H1 (cell line): ENCODE measurements around the gene PRF1.

ENCODE experiments used
- BCL11A ChIP-seq, 2 experiments: IDR thresholded peaks; one replicate each; pipeline ENCODE4 v1.6.1; 2011; ENCODE audit warnings: low read depth in 2 of 2, low read length in 2 of 2, mild to moderate bottlenecking in 2 of 2
- EP300 ChIP-seq, 2 experiments: IDR thresholded peaks; 1 replicate in 1 of 2; 2 replicates in 1 of 2; pipeline ENCODE4 v1.6.1; 2011 to 2012; ENCODE audit warnings: low read depth in 2 of 2, low read length in 2 of 2, mild to moderate bottlenecking in 2 of 2, borderline replicate concordance in 1 of 2, inconsistent platforms in 1 of 2, moderate library complexity in 1 of 2
- EZH2 ChIP-seq: fragments of 200-600 bp; sonication (generic); IDR thresholded peaks from 2 replicates; pipeline ENCODE4 v1.7.1; 2012; ENCODE audit warnings: low read depth, mild to moderate bottlenecking, moderate library complexity, low read length, inconsistent platforms; ENCODE audit not compliant: severe bottlenecking
- JUN ChIP-seq: IDR thresholded peaks from 2 replicates; pipeline ENCODE4 v1.6.1; 2011; ENCODE audit warnings: low read depth, mild to moderate bottlenecking, improper control_type of control experiment, low read length
- MAFK ChIP-seq: IDR thresholded peaks from 2 replicates; pipeline ENCODE4 v1.6.1; 2012; ENCODE audit warnings: low read depth, mild to moderate bottlenecking, improper control_type of control experiment, low read length
- POLR2A ChIP-seq, 2 experiments: IDR thresholded peaks; 1 replicate in 1 of 2; 2 replicates in 1 of 2; pipeline ENCODE4 v1.6.1; 2011; ENCODE audit warnings: low read depth in 2 of 2, low read length in 2 of 2, mild to moderate bottlenecking in 2 of 2; ENCODE audit errors: control extremely low read depth in 1 of 2
- POLR2AphosphoS5 ChIP-seq: IDR thresholded peaks from 2 replicates; pipeline ENCODE4 v1.6.1; 2011; ENCODE audit warnings: low read depth, low read length
- SIN3A ChIP-seq, 2 experiments: IDR thresholded peaks in 1 of 2; conservative IDR thresholded peaks in 1 of 2; 2 replicates each; pipeline ENCODE4 v1.6.1; 2011 to 2012; ENCODE audit warnings: low read length in 2 of 2, improper control_type of control experiment in 1 of 2, low read depth in 1 of 2, mild to moderate bottlenecking in 1 of 2
- SP1 ChIP-seq: IDR thresholded peaks from 2 replicates; pipeline ENCODE4 v1.6.1; 2011; ENCODE audit warnings: low read depth, low read length
- TAF1 ChIP-seq: IDR thresholded peaks from 2 replicates; pipeline ENCODE4 v1.6.1; 2011; ENCODE audit warnings: mild to moderate bottlenecking, low read depth, low read length
- YY1 ChIP-seq: IDR thresholded peaks from 2 replicates; pipeline ENCODE4 v1.6.1; 2011; ENCODE audit warnings: low read depth, mild to moderate bottlenecking, low read length
- TF ChIP-seq, protein P1 (sequence below), 3 experiments: IDR thresholded peaks; 1 replicate in 2 of 3; 2 replicates in 1 of 3; pipeline versions ENCODE4 v1.5.1 to v1.6.1; 2011; ENCODE audit warnings: low read length in 3 of 3, mild to moderate bottlenecking in 3 of 3, inconsistent platforms in 2 of 3, low read depth in 1 of 3, moderate library complexity in 1 of 3; ENCODE audit not compliant: insufficient read depth in 1 of 3; ENCODE audit errors: control extremely low read depth in 1 of 3

DNA sequence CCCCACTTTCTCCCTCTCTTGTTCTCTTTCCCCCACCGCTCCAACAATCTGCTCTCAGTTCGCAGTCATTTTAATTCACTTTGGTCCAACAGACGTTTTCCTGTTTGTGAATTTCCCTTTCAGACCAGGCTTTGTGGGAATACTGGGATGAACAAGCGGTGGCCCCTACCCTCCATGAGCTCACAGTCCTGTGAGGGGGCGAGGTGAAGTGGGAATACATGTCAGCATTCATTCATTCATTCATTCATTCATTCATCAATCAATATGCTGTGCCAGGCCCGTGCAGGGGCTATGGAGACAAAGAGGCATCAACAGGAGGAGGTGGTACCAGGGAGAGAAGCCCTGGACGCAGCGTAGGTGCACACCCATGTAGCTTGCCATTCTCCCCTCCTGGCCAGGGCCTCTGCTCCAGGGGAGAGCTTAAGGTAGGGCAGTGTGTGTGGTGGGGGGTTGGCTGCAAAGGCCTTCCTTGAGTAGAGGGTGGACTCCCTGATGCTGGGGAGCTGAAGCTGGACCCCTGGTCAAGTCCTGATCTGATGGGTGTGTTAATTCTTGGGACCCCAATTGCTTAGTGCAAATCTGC, 16.1 kb downstream of the PRF1 start:
- no peak for TF ChIP-seq EZH2
- TF ChIP-seq EP300 (IDR thresholded peaks at IDR 0.05; ENCODE audit: borderline replicate concordance in 1 of 2, low read depth in 2 of 2, low read length in 2 of 2) = no peak
- no peak for TF ChIP-seq BCL11A (IDR thresholded peaks at IDR 0.05; ENCODE audit: low read depth in 2 of 2, low read length in 2 of 2)
- TF ChIP-seq, protein P1, sequence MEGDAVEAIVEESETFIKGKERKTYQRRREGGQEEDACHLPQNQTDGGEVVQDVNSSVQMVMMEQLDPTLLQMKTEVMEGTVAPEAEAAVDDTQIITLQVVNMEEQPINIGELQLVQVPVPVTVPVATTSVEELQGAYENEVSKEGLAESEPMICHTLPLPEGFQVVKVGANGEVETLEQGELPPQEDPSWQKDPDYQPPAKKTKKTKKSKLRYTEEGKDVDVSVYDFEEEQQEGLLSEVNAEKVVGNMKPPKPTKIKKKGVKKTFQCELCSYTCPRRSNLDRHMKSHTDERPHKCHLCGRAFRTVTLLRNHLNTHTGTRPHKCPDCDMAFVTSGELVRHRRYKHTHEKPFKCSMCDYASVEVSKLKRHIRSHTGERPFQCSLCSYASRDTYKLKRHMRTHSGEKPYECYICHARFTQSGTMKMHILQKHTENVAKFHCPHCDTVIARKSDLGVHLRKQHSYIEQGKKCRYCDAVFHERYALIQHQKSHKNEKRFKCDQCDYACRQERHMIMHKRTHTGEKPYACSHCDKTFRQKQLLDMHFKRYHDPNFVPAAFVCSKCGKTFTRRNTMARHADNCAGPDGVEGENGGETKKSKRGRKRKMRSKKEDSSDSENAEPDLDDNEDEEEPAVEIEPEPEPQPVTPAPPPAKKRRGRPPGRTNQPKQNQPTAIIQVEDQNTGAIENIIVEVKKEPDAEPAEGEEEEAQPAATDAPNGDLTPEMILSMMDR (IDR thresholded peaks at IDR 0.05; ENCODE audit: control extremely low read depth in 1 of 3, insufficient read depth in 1 of 3, low read depth in 1 of 3, low read length in 3 of 3) = no peak
- no peak for TF ChIP-seq POLR2AphosphoS5
- no peak for TF ChIP-seq POLR2A (IDR thresholded peaks at IDR 0.05; ENCODE audit: control extremely low read depth in 1 of 2, low read depth in 2 of 2, low read length in 2 of 2)
- no peak for TF ChIP-seq SIN3A (conservative IDR thresholded peaks at IDR 0.05 in 1 of 2, IDR thresholded peaks at IDR 0.05 in 1 of 2; ENCODE audit: low read depth in 1 of 2, low read length in 2 of 2)
- TF ChIP-seq YY1 = no peak
- TF ChIP-seq JUN = no peak
- no peak for TF ChIP-seq TAF1
- TF ChIP-seq MAFK = no peak
- no peak for TF ChIP-seq SP1
